ENCODE data around the gene RAD51. TPM values are rescaled to one million over a fixed set of nuclear protein-coding genes. Genes with fewer than 3 reads are reported as not detected.

RAD51 gene
- total and polyA plus RNA-seq, 9 of the 15 experiments (the other 6 are each of a cell fraction or from before 2014, with no cell fraction given): 16.0 to 63.8 (median 34.6) TPM

DNA sequence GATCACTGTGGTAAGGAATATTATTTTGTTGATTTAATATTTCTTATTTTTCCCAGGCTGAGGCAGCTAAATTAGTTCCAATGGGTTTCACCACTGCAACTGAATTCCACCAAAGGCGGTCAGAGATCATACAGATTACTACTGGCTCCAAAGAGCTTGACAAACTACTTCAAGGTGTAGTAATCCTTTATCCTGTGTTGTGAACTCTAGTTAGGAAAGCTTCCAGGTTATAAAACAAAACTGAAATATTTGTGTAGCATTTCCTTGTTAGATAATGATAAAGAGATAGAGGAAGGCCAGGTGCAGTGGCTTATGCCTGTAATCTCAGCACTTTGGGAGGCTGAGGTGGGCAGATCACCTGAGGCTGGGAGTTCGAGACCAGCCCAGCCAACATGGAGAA is 11.1 kb downstream of the RAD51 start:
- Histone ChIP-seq H3K27ac (ENCODE audit: extremely low read depth, low read depth, low read length) (no peak overlapping the region), H3K79me2 (ENCODE audit: control insufficient read depth, insufficient read depth, low read length) (no peaks in the 10 kb centered on the region), H3K4me1 (replicated peaks in 1 of 2; ENCODE audit: control insufficient read depth in 2 of 2, insufficient read depth in 2 of 2, low read length in 2 of 2) (no peaks in the 10 kb centered on the region), H4K20me1 (replicated peaks; ENCODE audit: control insufficient read depth, insufficient read depth, low read length) (no peaks in the 10 kb centered on the region), H2AFZ (ENCODE audit: low read depth, low read length) (no peak overlapping the region), H3K4me2 (ENCODE audit: insufficient read depth, low read length) (no peak overlapping the region), H3K9ac (ENCODE audit: insufficient read depth in 1 of 2, low read depth in 2 of 2, low read length in 2 of 2) (no peak overlapping the region), H3K9me3 (replicated peaks; ENCODE audit: control insufficient read depth, insufficient read depth, low read depth, low read length) (no peaks in the 10 kb centered on the region), H3K4me3 (no peak overlapping the region), H3K27me3 (ENCODE audit: control insufficient read depth in 2 of 2, insufficient read depth in 2 of 2, low read length in 2 of 2) (no peaks in the 10 kb centered on the region), H3K36me3 (ENCODE audit: control insufficient read depth, insufficient read depth, low read length) (peaks cover 79% of the 10 kb centered on the region), H3K9me1 (ENCODE audit: control insufficient read depth, insufficient read depth, low read length) (no peaks in the 10 kb centered on the region)
- in situ Hi-C loops (cut with MboI): no loop called here
- FAIRE-seq (no peak), ATAC-seq (no peak), DNase-seq (ENCODE audit: extremely low read depth in 1 of 4, low spot score in 3 of 4) (no peak)
- CTCF ChIA-PET (ENCODE audit: low intra/inter-chr PET ratio): no interaction called here
- WGBS (ENCODE audit: insufficient coverage, low coverage, missing lambda C conversion rate): 92% methylated on average over 2 of the region's 2 CpGs
- no TSS peak for BruUV-seq (replicated peaks)
- intact Hi-C loops (cut with micrococcal nuclease): loop anchor here (10.0 kb wide), 1 partner anchor 189 kb away; the partner anchor contains the start of gene VPS18
- POLR2A ChIA-PET: no interaction called here
- TF ChIP-seq ATF7 (IDR thresholded peaks at IDR 0.05) (no peak), NEUROD1 (IDR thresholded peaks at IDR 0.05; ENCODE audit: borderline replicate concordance, low read depth, low read length, partially characterized antibody) (no peak), RBM15 (IDR thresholded peaks at IDR 0.05; ENCODE audit: insufficient read depth, low read length) (no peak), BHLHE40 (IDR thresholded peaks at IDR 0.05; ENCODE audit: low read length) (no peak), POU5F1 (IDR thresholded peaks at IDR 0.05; ENCODE audit: borderline replicate concordance, low read depth, low read length, partially characterized antibody) (no peak), TRIM28 (IDR thresholded peaks at IDR 0.05) (no peak), PRPF4 (IDR thresholded peaks at IDR 0.05; ENCODE audit: insufficient read depth, low read depth, low read length, poor library complexity, severe bottlenecking) (no peak), MTA2 (IDR thresholded peaks at IDR 0.05; ENCODE audit: low read depth) (no peak), SMARCE1 (IDR thresholded peaks at IDR 0.05) (no peak), PYGO2 (tag; IDR thresholded peaks at IDR 0.05) (no peak), RFX1 (IDR thresholded peaks at IDR 0.05) (no peak), DIDO1 (tag; IDR thresholded peaks at IDR 0.05; ENCODE audit: low read depth) (no peak), ZBED1 (IDR thresholded peaks at IDR 0.05) (no peak), JUNB (CRISPR knock-in tag; conservative IDR thresholded peaks at IDR 0.05) (no peak), FOXJ3 (CRISPR knock-in tag; IDR thresholded peaks at IDR 0.05) (no peak), CHD1 (IDR thresholded peaks at IDR 0.05; ENCODE audit: low read length) (no peak), ESRRB (CRISPR knock-in tag; IDR thresholded peaks at IDR 0.05; ENCODE audit: borderline replicate concordance) (no peak)
- TF ChIP-seq, protein P1, sequence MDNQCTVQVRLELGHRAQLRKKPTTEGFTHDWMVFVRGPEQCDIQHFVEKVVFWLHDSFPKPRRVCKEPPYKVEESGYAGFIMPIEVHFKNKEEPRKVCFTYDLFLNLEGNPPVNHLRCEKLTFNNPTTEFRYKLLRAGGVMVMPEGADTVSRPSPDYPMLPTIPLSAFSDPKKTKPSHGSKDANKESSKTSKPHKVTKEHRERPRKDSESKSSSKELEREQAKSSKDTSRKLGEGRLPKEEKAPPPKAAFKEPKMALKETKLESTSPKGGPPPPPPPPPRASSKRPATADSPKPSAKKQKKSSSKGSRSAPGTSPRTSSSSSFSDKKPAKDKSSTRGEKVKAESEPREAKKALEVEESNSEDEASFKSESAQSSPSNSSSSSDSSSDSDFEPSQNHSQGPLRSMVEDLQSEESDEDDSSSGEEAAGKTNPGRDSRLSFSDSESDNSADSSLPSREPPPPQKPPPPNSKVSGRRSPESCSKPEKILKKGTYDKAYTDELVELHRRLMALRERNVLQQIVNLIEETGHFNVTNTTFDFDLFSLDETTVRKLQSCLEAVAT (IDR thresholded peaks at IDR 0.05): no peak
- TF ChIP-seq, protein P2, sequence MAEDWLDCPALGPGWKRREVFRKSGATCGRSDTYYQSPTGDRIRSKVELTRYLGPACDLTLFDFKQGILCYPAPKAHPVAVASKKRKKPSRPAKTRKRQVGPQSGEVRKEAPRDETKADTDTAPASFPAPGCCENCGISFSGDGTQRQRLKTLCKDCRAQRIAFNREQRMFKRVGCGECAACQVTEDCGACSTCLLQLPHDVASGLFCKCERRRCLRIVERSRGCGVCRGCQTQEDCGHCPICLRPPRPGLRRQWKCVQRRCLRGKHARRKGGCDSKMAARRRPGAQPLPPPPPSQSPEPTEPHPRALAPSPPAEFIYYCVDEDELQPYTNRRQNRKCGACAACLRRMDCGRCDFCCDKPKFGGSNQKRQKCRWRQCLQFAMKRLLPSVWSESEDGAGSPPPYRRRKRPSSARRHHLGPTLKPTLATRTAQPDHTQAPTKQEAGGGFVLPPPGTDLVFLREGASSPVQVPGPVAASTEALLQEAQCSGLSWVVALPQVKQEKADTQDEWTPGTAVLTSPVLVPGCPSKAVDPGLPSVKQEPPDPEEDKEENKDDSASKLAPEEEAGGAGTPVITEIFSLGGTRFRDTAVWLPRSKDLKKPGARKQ (CRISPR knock-in tag; IDR thresholded peaks at IDR 0.05): no peak
- TF ChIP-seq, protein P3, sequence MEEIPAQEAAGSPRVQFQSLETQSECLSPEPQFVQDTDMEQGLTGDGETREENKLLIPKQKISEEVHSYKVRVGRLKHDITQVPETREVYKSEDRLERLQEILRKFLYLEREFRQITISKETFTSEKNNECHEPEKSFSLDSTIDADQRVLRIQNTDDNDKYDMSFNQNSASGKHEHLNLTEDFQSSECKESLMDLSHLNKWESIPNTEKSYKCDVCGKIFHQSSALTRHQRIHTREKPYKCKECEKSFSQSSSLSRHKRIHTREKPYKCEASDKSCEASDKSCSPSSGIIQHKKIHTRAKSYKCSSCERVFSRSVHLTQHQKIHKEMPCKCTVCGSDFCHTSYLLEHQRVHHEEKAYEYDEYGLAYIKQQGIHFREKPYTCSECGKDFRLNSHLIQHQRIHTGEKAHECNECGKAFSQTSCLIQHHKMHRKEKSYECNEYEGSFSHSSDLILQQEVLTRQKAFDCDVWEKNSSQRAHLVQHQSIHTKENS (CRISPR knock-in tag; IDR thresholded peaks at IDR 0.05): no peak
